ENCODE data around the gene SERGEF.
A peak's percentile ranks its signal among the peaks of the same experiment; 100 is the strongest.

DNA sequence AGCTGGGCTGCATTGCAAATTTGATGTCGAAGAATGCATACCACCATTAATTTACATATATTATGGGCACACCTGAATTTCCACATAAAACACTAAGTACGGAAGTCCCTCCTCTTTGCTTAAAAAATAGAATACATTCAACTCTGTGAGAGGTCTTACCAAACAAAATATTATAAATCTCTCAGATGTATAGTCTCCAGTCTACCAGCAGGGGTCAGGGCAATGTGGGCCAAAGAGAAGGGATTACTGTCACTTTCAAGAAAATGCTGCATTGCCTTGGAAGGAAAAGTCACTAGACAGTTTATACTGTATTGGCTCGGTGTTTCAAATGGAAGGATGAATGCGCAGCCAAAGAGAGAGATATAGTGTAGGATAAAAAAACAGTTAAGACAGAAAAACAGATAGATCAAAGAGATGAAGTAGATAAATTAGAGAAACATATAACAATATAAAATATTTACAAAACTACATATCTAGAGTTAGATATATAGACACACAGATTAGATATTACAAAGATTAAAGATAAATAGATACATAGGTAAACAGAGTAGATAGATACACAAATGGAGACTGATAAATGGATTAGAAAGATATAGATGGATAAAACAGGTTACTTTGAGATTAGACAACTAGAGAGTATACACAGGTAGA is 20.9 kb downstream of the SERGEF start:
- peak in 1 of 3 donors; percentile 17 for TF ChIP-seq CTCF (IDR thresholded peaks at IDR 0.05)
- no peak for TF ChIP-seq POLR2A (IDR thresholded peaks at IDR 0.05)
